ACC112 (cell line): Measurements from ENCODE around the gene PPME1.

Source experiments
- H2AFZ ChIP-seq: fragments of 200-600 bp; sonication (generic); one replicate; pipeline ENCODE4 v1.6.0; 2017; ENCODE audit warnings: antibody characterized with exemption, low read length; ENCODE audit not compliant: unreplicated experiment
- H3K27ac ChIP-seq: fragments of 200-600 bp; sonication (generic); 2 replicates; pipeline ENCODE4 v1.5.1; 2014; ENCODE audit warnings: low read depth, mild to moderate bottlenecking, antibody characterized with exemption, low read length, moderate library complexity
- H3K27me3 ChIP-seq: fragments of 200-600 bp; sonication (generic); 2 replicates; pipeline ENCODE4 v1.6.1; 2014; ENCODE audit warnings: mild to moderate bottlenecking, antibody characterized with exemption, low read length, moderate library complexity, mixed read lengths; ENCODE audit not compliant: insufficient read depth
- H3K36me3 ChIP-seq: fragments of 200-600 bp; sonication (generic); 2 replicates; pipeline ENCODE4 v1.6.1; 2016; ENCODE audit warnings: mild to moderate bottlenecking, antibody characterized with exemption, low read length, moderate library complexity, mixed read lengths; ENCODE audit not compliant: insufficient read depth
- H3K4me1 ChIP-seq: fragments of 200-600 bp; sonication (generic); one replicate; pipeline ENCODE4 v1.6.1; 2016; ENCODE audit warnings: low read length, mixed read lengths; ENCODE audit not compliant: insufficient read depth, unreplicated experiment, control insufficient read depth
- H3K4me3 ChIP-seq: fragments of 200-600 bp; sonication (generic); 2 replicates; pipeline ENCODE4 v1.5.1; 2014; ENCODE audit warnings: mild to moderate bottlenecking, low read depth, low read length
- H3K79me2 ChIP-seq: fragments of 200-600 bp; sonication (generic); one replicate; pipeline ENCODE4 v1.6.0; 2016; ENCODE audit warnings: low read length; ENCODE audit not compliant: control insufficient read depth, unreplicated experiment, insufficient read depth

The PPME1 gene

GRCh38 chr11:74185695-74186094, 14.6 kb downstream of the PPME1 start:
- no peak overlapping the region for H3K27ac ChIP-seq
- no peaks in the 10 kb centered on the region for H3K27me3 ChIP-seq
- peaks cover 65% of the 10 kb centered on the region for H3K79me2 ChIP-seq
- H3K4me3 ChIP-seq: no peak overlapping the region
- H3K4me1 ChIP-seq: peaks cover 5% of the 10 kb centered on the region
- no peak overlapping the region for H2AFZ ChIP-seq
- peaks cover 6% of the 10 kb centered on the region; the same call in 1 of the 2 replicates for H3K36me3 ChIP-seq

DNA sequence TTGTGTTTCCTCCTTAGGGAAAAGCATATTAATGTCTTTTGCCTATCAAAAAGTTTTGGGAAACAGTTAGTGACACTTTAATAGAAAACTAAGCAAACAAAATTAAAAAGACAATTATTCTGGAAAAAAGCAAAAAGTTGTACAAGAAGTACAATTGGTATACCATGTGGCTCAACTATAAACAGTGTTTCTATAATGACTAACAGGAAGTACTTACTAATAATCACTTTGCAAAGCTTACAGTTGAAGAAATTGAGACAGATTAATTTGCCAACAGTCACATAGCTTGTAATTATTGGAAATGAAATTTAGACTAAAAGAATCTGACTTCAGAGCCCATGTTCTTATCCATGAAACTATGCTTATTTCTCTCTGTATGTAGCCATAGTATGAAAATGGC, 24.7 kb downstream of the PPME1 start:
- no peak overlapping the region for H3K27ac ChIP-seq
- no peak overlapping the region; the same call in 1 of the 2 replicates for H3K4me3 ChIP-seq
- H2AFZ ChIP-seq: no peak overlapping the region
- H3K4me1 ChIP-seq: peaks cover 9% of the 10 kb centered on the region
- H3K79me2 ChIP-seq: peaks cover 22% of the 10 kb centered on the region
- peaks cover 15% of the 10 kb centered on the region for H3K36me3 ChIP-seq
- H3K27me3 ChIP-seq: no peaks in the 10 kb centered on the region

- Histone ChIP-seq H3K27ac (no peak overlapping the region), H3K36me3 (peaks cover 15% of the 10 kb centered on the region), H3K27me3 (no peaks in the 10 kb centered on the region), H3K4me1 (peaks cover 9% of the 10 kb centered on the region), H2AFZ (no peak overlapping the region), H3K79me2 (peaks cover 25% of the 10 kb centered on the region), H3K4me3 (no peak overlapping the region)
These were observed 25.8 kb downstream of the PPME1 start for GRCh38 chr11:74196781-74197486.

- Histone ChIP-seq H3K79me2 (peaks cover 5% of the 10 kb centered on the region), H3K36me3 (peaks cover 21% of the 10 kb centered on the region; the same call in 1 of the 2 replicates)
These were observed 32.9 kb downstream of the PPME1 start for GRCh38 chr11:74203966-74204365.

GRCh38 chr11:74204701-74205100, 33.6 kb downstream of the PPME1 start:
- Histone ChIP-seq H3K27ac (no peak overlapping the region), H3K36me3 (peaks cover 26% of the 10 kb centered on the region)

More at GRCh38 chr11:74203966-74204365, 32.9 kb downstream of the PPME1 start:
- Histone ChIP-seq H3K27me3 (no peaks in the 10 kb centered on the region), H3K27ac (no peak overlapping the region), H2AFZ (no peak overlapping the region), H3K4me1 (no peaks in the 10 kb centered on the region), H3K4me3 (no peak overlapping the region)

GRCh38 chr11:74205181-74205580, 34.1 kb downstream of the PPME1 start:
- H3K36me3 ChIP-seq: peaks cover 31% of the 10 kb centered on the region

More at GRCh38 chr11:74204701-74205100, 33.6 kb downstream of the PPME1 start:
- Histone ChIP-seq H3K4me1 (no peaks in the 10 kb centered on the region), H2AFZ (no peak overlapping the region), H3K4me3 (no peak overlapping the region), H3K79me2 (peaks cover 5% of the 10 kb centered on the region), H3K27me3 (no peaks in the 10 kb centered on the region)

GRCh38 chr11:74206746-74207145, 35.7 kb downstream of the PPME1 start:
- no peak overlapping the region for H3K27ac ChIP-seq
- H3K79me2 ChIP-seq: peaks cover 3% of the 10 kb centered on the region
- H3K4me1 ChIP-seq: no peaks in the 10 kb centered on the region
- H3K27me3 ChIP-seq: no peaks in the 10 kb centered on the region
- peaks cover 46% of the 10 kb centered on the region for H3K36me3 ChIP-seq
- H3K4me3 ChIP-seq: no peak overlapping the region
- no peak overlapping the region for H2AFZ ChIP-seq

More at GRCh38 chr11:74205181-74205580, 34.1 kb downstream of the PPME1 start:
- Histone ChIP-seq H3K4me1 (no peaks in the 10 kb centered on the region), H3K27me3 (no peaks in the 10 kb centered on the region), H3K27ac (no peak overlapping the region), H3K79me2 (peaks cover 5% of the 10 kb centered on the region), H3K4me3 (no peak overlapping the region), H2AFZ (no peak overlapping the region)

DNA sequence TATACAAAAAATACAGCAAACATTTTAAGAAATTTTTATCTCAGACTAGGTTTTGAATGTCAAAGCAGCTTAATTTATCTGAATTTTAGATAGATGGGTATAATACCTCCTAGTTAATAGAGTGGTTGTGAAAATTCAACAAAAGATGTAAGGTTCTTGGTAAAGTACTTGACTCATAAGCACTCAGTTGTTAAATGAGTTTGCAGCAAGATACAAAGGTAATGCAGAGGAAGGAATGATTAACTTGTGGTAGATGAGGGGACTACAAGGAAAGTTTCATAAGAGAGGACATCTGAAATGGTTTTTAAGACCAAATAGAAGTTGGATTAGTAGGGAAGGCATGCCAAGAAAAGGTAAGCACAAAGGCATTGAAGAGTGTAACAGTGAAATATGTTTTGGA, 37.4 kb downstream of the PPME1 start:
- Histone ChIP-seq H2AFZ (no peak overlapping the region), H3K27ac (no peak overlapping the region), H3K4me1 (no peaks in the 10 kb centered on the region), H3K4me3 (no peak overlapping the region), H3K27me3 (no peaks in the 10 kb centered on the region), H3K79me2 (no peaks in the 10 kb centered on the region), H3K36me3 (peaks cover 58% of the 10 kb centered on the region)

DNA sequence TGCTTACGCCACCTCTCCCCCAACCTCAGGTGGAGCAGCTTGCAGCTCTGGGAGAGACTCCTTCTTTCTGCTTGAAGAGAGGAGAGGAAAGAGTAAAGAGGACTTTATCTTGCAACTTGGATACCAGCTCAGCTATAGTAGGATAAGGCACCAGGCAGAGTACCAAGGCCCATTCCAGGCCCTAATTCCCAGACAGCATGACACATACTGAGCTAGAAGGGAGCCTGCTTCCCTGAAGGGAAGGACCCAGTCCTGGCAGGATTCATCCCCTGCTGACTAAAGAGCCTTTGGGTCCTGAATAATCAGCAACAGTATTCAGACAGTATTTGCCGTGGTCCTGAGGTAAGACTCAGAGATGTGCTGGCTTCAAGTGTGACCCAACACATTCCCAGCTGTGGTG, 41.4 kb downstream of the PPME1 start:
- no peak overlapping the region for H2AFZ ChIP-seq
- H3K4me3 ChIP-seq: no peak overlapping the region
- no peaks in the 10 kb centered on the region for H3K27me3 ChIP-seq
- H3K79me2 ChIP-seq: no peaks in the 10 kb centered on the region
- H3K36me3 ChIP-seq: peaks cover 56% of the 10 kb centered on the region
- H3K27ac ChIP-seq: no peak overlapping the region
- H3K4me1 ChIP-seq: no peaks in the 10 kb centered on the region

DNA sequence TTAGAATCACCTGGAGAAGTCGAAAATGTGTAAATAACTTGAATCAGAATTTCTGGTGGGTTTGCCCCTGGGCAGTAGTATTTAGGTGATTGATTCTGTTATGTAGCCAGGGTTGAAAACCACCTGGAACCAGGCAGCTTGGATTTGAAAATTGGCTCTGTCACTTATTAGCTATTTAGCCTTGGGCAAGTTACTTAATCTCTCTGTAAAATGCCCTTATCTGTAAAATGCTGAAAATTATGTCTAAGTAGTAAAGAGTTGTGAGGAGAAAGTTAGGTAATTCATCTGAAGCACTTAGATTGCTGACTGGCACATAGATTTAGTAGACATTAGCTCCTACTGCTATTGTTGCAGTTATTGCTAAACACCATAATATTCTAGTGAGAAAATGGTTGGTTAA, 49.3 kb downstream of the PPME1 start:
- H3K36me3 ChIP-seq: peaks cover 22% of the 10 kb centered on the region
- no peaks in the 10 kb centered on the region for H3K27me3 ChIP-seq
- no peak overlapping the region for H3K4me3 ChIP-seq
- no peaks in the 10 kb centered on the region for H3K4me1 ChIP-seq
- no peaks in the 10 kb centered on the region for H3K79me2 ChIP-seq
- no peak overlapping the region for H2AFZ ChIP-seq
- H3K27ac ChIP-seq: no peak overlapping the region

DNA sequence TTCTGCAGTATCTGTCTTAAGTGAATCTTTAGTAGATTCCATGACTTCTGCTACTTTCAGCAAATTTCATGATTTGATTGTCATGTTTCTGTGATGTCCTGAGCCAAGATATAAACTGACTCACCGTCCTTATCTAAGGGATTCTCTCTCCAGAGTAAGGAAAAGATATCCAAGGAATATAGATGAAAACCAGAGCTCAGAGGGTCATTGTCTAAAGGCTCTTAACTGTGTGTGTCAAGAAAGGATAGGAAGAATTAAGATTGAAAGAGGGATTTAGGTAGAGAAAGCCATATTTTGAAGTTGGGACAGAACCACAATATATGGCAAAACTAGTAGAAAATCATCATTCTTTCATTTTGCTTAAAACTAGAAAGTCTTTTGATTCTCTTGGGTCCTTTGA, 50.7 kb downstream of the PPME1 start:
- H3K36me3 ChIP-seq: peaks cover 16% of the 10 kb centered on the region
- H3K27ac ChIP-seq: no peak overlapping the region
- no peaks in the 10 kb centered on the region for H3K4me1 ChIP-seq
- no peaks in the 10 kb centered on the region for H3K79me2 ChIP-seq
- no peaks in the 10 kb centered on the region for H3K27me3 ChIP-seq
- no peak overlapping the region for H3K4me3 ChIP-seq
- no peak overlapping the region for H2AFZ ChIP-seq
